COR-L47 (cell line): ENCODE measurements around the gene NUTM2G.
"Not testable (repeated sequence)": the region's sequence is repeated elsewhere in the genome, so short reads cannot be mapped to it uniquely, and the experiment has no call there.

ENCODE experiments used
- DNase-seq: peaks from one replicate; lab custom pipeline; 2025; lab: John Stamatoyannopoulos, UW

The NUTM2G gene

GRCh38 chr9:96928543-96928942, at the start of gene NUTM2G:
NUTM2G (plus strand) TSS chr9:96928843; CDS start chr9:96929025, 182 bp downstream.
- not testable (repeated sequence) for DNase-seq

- no peak for DNase-seq
These were observed 44.7 kb upstream of the NUTM2G start for GRCh38 chr9:96883922-96884321.

DNA sequence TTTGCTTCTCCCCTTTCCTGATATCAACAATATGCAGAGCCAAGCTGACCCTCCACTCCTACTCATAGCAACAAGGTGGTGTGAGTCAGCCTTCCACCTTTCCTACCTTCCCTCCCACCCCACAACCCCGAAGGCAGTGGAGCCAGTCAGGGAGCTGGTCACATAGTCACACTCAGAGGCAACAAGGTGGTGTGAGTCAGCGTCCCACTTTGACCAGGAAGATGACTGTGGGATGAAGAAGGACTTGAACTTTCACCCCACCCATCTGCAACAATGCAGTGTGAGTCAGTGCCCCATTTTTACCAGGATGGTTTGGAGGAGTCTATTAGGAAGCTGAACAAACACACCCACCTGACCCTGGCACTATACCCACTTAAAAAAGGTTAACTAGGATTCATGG, 44.2 kb upstream of the NUTM2G start:
- DNase-seq, result no peak

DNA sequence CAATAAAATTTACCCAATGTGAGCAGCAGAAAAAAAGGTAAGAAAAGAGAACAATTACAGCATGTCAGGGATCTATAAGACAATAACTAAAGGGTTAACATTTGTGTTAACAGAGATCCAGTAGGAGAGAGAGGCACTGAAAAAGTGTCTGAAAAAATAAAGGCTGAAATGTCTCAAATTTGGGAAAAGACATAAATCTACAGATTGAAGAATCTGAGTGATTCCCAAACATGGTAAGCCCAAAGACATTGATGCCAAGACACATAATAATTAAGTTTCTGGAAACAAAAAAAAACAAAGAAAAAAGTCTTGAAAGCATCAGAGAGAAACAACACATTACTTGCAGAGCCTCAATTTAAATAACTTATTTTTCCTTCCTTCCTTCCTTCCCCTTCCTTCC, 43.2 kb upstream of the NUTM2G start:
- DNase-seq, result no peak

GRCh38 chr9:96888591-96888990, 40.1 kb upstream of the NUTM2G start:
- no peak for DNase-seq

DNA sequence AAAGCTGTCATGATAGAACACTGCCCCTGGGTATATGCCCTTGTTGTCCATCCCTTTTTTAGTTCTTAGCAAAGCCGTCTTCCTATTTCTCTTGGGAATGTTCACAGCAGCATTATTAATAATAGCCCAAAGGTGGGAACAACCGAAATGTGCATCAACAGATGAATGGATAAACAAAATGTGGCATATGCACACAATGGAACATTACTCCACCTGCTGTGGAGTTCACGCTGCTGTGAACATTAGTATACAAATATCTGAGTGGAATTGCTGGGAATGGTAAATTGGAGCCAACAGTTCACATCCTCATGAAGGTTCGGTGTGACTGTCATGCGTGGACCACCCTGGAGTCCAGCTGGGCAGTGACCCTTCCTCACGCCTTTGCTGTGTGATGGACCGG, 36.5 kb upstream of the NUTM2G start:
- no peak for DNase-seq

GRCh38 chr9:96900010-96900409, 28.6 kb upstream of the NUTM2G start:
- DNase-seq, result not testable (repeated sequence)

GRCh38 chr9:96904947-96905722, 23.5 kb upstream of the NUTM2G start:
- not testable (repeated sequence) for DNase-seq

DNA sequence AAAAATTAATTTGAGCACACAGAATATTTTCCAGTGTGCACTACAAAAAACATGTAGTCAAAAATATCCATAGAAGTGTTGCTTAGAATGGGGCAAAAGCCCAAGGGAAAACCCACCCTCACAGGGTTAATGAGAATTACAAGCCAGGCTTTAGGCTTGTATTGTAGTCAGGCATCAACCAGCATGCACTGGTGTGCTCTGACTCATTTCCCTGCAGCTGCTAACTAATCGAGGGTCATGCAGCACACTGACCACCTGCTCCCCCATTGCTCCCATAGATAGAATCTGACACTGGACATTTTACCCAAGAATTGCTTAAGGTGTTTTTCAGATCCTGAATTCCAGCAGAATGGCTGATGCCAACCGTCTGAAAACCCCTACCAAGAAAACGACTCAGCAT, 20.2 kb upstream of the NUTM2G start:
- not testable (repeated sequence) for DNase-seq

DNA sequence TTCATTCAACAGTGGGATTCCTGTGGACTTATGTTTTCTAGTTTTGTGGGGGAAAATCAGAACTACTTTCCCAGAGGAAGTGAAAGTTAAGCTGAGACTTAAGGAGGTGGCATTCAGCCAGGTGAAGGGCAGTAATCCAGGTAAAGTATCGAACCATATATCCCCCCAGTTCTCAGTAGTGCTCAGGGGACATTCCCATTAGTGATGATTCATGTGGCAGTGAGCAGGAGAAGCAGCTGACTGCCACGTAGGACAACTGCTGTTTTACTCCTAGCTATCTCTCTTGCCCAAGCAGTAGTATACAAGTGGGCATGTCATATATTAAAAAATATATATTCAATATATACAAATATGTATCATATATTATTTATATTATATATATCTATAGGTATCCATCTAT, 13.1 kb upstream of the NUTM2G start:
- not testable (repeated sequence) for DNase-seq

- not testable (repeated sequence) for DNase-seq
These were observed 12.1 kb upstream of the NUTM2G start for GRCh38 chr9:96916531-96916930.

- not testable (repeated sequence) for DNase-seq
These were observed 10.1 kb upstream of the NUTM2G start for GRCh38 chr9:96918550-96918949.

DNA sequence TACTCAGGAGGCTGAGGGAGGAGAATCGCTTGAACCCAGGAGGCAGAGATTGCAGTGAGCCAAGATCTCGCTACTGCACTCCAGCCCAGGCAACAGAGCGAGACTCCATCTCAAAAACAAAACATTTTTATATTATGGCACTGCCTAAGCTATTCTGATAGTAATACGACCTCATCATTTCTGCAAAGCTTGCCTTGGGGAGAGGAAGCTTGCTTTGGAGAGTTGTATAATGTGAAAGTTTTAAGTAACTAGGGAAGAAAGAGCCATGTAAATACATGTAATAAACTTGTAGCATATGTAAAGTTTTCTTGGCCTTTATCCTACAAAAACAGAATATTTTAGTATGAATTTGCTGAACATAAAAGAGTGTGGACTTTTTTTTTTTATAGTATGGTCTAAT, 7.8 kb upstream of the NUTM2G start:
- DNase-seq, result not testable (repeated sequence)

DNA sequence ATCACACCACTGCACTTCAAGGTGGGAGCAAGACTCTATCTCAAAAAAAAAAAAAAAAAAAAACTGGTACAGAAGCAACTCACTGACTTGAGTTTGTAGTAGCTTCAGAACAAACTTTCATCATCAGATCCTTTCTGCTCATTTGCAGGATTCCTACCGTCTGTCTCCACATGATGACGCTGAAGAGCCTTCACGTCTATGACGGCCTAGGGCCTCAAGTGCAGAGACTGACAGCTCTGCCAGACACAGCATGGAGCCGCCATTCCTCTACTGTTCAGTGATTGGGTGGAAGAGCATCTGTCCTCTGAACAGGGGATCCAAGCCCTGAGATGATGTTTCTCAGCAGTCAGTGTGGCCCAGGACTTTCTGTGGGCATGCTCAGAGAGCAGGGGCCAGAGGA, 3.1 kb upstream of the NUTM2G start:
- DNase-seq, result not testable (repeated sequence)

GRCh38 chr9:96931665-96932064, 3.0 kb downstream of the NUTM2G start:
- DNase-seq, result not testable (repeated sequence)

DNA sequence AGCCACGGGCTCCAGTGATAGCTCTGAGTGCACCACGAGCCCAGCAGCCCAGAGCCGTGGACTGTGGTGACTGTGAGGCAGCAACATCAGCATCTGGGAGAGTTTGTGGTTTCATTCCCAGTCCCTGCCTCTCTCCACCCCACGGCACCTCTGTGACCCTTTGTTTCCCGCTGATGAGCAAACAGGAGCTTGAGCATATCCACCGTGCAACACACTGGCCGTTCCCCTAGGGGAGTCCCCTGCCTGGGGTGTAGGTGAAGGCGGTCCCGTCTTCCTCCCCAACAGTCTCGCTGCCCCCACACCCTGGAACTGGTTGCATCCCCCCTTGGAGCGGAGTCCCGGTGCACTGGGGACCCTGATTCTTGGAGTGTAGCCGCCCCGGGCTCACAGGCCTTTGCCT, 5.5 kb downstream of the NUTM2G start:
- not testable (repeated sequence) for DNase-seq

- not testable (repeated sequence) for DNase-seq
These were observed 6.1 kb downstream of the NUTM2G start for GRCh38 chr9:96934706-96935105.

DNA sequence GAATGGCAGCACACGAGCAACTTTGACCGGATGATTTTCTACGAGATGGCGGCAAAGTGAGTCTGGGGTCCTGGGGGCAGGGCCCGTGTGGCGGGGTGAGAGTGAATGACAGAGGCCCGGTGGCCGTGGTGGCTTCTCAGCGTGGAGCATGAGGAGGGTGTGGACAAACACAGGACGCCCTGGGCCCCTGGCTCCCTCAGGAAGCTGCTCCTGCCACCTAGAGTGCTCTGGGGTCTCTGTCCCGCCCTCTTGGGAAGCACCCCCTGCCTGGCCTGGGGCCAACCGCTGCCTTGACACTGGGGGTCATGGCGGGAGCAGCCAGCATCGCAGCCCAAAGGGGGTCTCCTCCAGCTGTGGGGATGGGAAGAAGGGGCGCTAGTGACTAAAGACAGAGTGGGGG, 6.8 kb downstream of the NUTM2G start:
- DNase-seq, result not testable (repeated sequence)

DNA sequence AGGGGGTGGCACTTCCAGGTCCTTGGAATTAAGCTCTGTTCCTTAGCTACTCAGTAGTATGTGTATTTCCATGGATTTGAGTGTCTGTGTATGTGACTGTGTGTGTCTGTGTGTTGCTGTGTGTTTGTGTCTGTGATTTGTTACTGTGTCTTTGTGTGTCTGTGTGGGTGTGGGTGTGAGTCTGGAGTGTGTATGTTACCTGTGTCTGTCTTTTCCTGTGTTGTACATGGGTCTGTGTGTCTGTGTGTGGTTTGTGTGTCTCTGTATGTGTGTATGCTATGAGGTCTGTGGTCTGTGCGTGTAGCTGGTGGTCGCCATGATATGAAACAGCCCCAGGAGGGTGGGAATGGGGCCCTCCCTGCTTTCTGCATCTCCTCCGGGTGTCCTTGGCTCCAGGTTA, 8.8 kb downstream of the NUTM2G start:
- not testable (repeated sequence) for DNase-seq

DNA sequence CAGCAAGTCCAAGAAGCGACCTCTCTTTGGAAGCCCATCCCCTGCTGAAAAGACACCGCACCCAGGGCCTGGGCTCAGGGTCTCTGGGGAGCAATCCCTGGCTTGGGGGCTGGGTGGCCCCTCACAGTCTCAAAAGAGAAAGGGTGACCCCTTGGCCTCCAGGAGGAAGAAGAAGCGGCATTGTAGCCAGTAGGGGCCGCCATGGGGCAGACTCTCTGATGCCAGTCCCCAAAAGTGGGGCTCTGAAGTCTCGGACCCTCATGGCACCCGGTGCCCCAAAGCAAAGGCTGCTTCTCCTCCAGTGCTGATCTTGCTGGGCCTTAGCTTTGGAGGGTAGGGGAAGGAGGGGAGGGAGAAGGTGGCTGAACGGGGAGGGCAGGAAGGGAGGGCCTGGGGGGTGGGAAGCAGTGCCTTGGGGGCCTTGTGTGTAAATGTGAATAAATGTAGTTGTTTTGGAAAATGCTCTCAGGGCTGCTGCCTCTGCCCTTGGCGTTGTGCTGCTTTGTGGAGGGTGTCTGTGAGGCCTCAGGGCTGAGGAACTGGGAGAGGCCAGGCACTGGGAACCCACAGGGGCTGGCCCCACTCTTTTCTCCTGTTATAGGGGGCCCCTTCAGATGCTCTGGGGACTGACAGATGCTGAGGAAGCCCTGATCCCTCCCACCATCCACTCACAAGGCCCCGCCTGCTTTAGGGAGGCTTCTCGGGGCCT, 10.5 kb downstream of the NUTM2G start:
- DNase-seq, result not testable (repeated sequence)

DNA sequence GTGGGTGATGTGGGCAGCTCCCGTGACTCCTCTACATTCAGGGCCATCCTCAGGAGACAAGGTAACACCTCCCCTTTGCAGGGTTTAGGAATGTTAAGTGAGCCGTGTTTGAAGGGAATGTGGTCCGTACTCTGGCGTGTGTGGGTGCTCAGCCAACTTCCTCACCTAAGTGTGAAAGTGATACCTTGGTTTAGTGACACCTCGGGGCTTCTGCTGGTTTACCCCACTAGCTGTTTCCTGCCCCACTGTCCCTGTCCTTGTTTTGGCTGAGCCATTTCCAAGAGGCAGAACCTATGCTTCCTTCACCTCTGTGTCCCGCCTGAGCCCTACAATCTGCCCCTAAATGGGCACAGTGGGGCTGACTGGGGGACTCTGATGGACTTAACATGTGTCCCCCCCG, 12.3 kb downstream of the NUTM2G start:
- DNase-seq, result not testable (repeated sequence)

GRCh38 chr9:96941628-96942027, 13.0 kb downstream of the NUTM2G start:
- DNase-seq, result not testable (repeated sequence)

- DNase-seq, result not testable (repeated sequence)
These were observed 13.5 kb downstream of the NUTM2G start for GRCh38 chr9:96942181-96942580.
